ENCODE data around the gene MRPL10.

MRPL10 gene

DNA sequence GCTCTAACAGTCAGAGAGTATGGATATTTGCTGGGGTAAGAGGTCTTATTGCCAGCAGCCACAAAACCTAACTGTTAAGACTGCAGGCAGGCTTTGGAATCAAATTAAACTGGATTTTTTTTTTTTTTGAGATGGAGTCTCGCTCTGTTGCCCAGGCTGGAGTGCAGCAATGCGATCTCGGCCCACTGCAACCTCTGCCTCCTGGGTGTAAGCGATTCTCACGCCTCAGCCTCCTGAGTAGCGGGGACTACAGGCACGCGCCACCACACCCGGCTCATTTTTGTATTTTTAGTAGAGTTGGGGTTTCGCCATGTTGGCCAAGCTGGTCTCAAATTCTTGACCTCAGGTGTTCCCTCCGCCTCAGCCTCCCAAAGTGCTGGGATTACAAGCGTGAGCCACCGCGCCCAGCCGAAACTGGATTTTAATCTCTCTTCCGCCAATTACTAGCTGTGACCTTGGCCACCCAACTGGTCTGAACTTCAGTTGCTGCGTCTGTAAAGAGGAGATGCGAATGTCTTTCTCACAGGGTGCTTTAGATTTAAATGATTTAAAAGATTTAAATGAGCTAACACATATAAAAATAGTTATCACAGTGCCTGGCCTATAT lies 842 bp downstream of the MRPL10 start:
- peaks cover 20 to 39% of the 10 kb centered on the region in 2 experiments for H3K36me3 ChIP-seq (ENCODE audit: control insufficient read depth in 2 of 2, insufficient read depth in 1 of 2, low read length in 2 of 2)
- H3K4me1 ChIP-seq (ENCODE audit: control insufficient read depth, insufficient read depth, low read length) = peaks cover 7% of the 10 kb centered on the region; the same call in 1 of the 2 replicates
- peak overlapping the region; percentile 92 for H3K4me3 ChIP-seq (ENCODE audit: low read depth, low read length)
- POLR2A ChIA-PET = interaction anchor here (1.2 to 2.1 kb wide), 9 partner anchors 8 to 213 kb away, joined by 3 to 50 read pairs (median 7); partner anchors contain the start of genes CDK5RAP3, OSBPL7, SCRN2 and SP2
- no peaks in the 10 kb centered on the region for H3K9me3 ChIP-seq (ENCODE audit: control insufficient read depth, insufficient read depth, low read depth, low read length)
- peak overlapping the region; percentile 21; the same call in 1 of the 2 replicates for H3K27ac ChIP-seq (ENCODE audit: extremely low read depth, low read depth, low read length)
- CTCF ChIA-PET = interaction anchor here (0.7 to 2.6 kb wide), 5 partner anchors 11 to 184 kb away, joined by 3 to 21 read pairs (median 5); partner anchors contain the start of gene SCRN2
- TF ChIP-seq ZNF112 (tag by site-specific recombination; IDR thresholded peaks at IDR 0.05) (no peak), ZNF404 (tag by site-specific recombination; IDR thresholded peaks at IDR 0.05) (no peak), ZBTB7A (tag by site-specific recombination; IDR thresholded peaks at IDR 0.05; ENCODE audit: low read depth) (no peak), ZNF202 (tag by site-specific recombination; IDR thresholded peaks at IDR 0.05; ENCODE audit: borderline replicate concordance) (no peak), ZNF670 (tag by site-specific recombination; IDR thresholded peaks at IDR 0.05; ENCODE audit: low read depth) (no peak), ZNF561 (tag by site-specific recombination; IDR thresholded peaks at IDR 0.05; ENCODE audit: borderline replicate concordance) (no peak), ZNF274 (IDR thresholded peaks at IDR 0.05; ENCODE audit: low read length) (no peak), ZNF274 (tag by site-specific recombination; IDR thresholded peaks at IDR 0.05; ENCODE audit: borderline replicate concordance) (no peak), ZNF394 (tag by site-specific recombination; IDR thresholded peaks at IDR 0.05; ENCODE audit: borderline replicate concordance) (no peak), ZNF433 (tag by site-specific recombination; IDR thresholded peaks at IDR 0.05; ENCODE audit: low read depth) (no peak), ZNF19 (tag by site-specific recombination; IDR thresholded peaks at IDR 0.05; ENCODE audit: low read depth) (no peak), ZNF292 (tag by site-specific recombination; IDR thresholded peaks at IDR 0.05; ENCODE audit: borderline replicate concordance, low read depth) (no peak), ZNF596 (tag by site-specific recombination; IDR thresholded peaks at IDR 0.05) (no peak), ZNF24 (tag by site-specific recombination; IDR thresholded peaks at IDR 0.05) (no peak), KLF10 (tag by site-specific recombination; IDR thresholded peaks at IDR 0.05) (no peak), ZBTB21 (tag by site-specific recombination; IDR thresholded peaks at IDR 0.05) (no peak)

GRCh38 chr17:47829870-47830269 lies 1.5 kb downstream of the MRPL10 start:
- ChIA-PET CTCF (interaction anchor here (0.7 kb wide), 1 partner anchor 141 kb away, joined by 3 read pairs; the partner anchor contains the start of gene CDK5RAP3), POLR2A (no interaction called here)
- no peak overlapping the region for H3K27ac ChIP-seq (ENCODE audit: extremely low read depth, low read depth, low read length)

More at GRCh38 chr17:47829870-47830269, 1.5 kb downstream of the MRPL10 start:
- no peaks in the 10 kb centered on the region for H3K9me3 ChIP-seq (ENCODE audit: control insufficient read depth, insufficient read depth, low read depth, low read length)
- H3K4me3 ChIP-seq (ENCODE audit: low read depth, low read length) = no peak overlapping the region
- no peak for TF ChIP-seq ZBTB49 (tag by site-specific recombination; IDR thresholded peaks at IDR 0.05; ENCODE audit: low read depth)
- TF ChIP-seq PBX3 (CRISPR knock-in tag; IDR thresholded peaks at IDR 0.05) = no peak
- TF ChIP-seq ZNF580 (tag by site-specific recombination; IDR thresholded peaks at IDR 0.05) = no peak
- no peak for TF ChIP-seq ZNF202 (tag by site-specific recombination; IDR thresholded peaks at IDR 0.05; ENCODE audit: borderline replicate concordance)
- no peak for TF ChIP-seq ZNF548 (tag by site-specific recombination; IDR thresholded peaks at IDR 0.05)
- peaks cover 7% of the 10 kb centered on the region; the same call in 1 of the 2 replicates for H3K4me1 ChIP-seq (ENCODE audit: control insufficient read depth, insufficient read depth, low read length)
- peaks cover 25 to 39% of the 10 kb centered on the region in 2 experiments for H3K36me3 ChIP-seq (ENCODE audit: control insufficient read depth in 2 of 2, insufficient read depth in 1 of 2, low read length in 2 of 2)

Data from HEK293 (cell line).